PC-3 (cell line): Measurements from ENCODE around the gene F2RL3. TPM values are rescaled to one million over a fixed set of nuclear protein-coding genes. Genes with fewer than 3 reads are reported as not detected.
"Not testable (repeated sequence)": the region's sequence is repeated elsewhere in the genome, so short reads cannot be mapped to it uniquely, and the experiment has no call there.

Experiments
- ATAC-seq: fragments of 200-7000 bp; cut with Tn5 transposase; 2 replicates; pipeline ENCODE4 v1.9.1; 2020; ENCODE audit warnings: mild to moderate bottlenecking, moderate library complexity
- BruUV-seq: library from RNA; stranded (reverse); fragments of 400-500 nt; replicated peaks from 2 replicates; lab custom pipeline; 2021; lab: Mats Ljungman, UMichigan
- CTCF ChIA-PET: fragments of 300-600 bp; sonication (Branson Sonifier 250); formaldehyde crosslinking; loops from one replicate; lab custom pipeline; 2022; ENCODE audit warnings: antibody characterized with exemption; lab: Charles Lee
- POLR2A ChIA-PET: fragments of 300-600 bp; sonication (Branson Sonifier 250); formaldehyde crosslinking; loops from one replicate; lab custom pipeline; 2022; ENCODE audit warnings: antibody characterized with exemption; ENCODE audit not compliant: unreplicated experiment; lab: Charles Lee
- DNase-seq: peaks from one replicate; pipeline ENCODE4 v3.0.0-alpha.2; 2015
- H2AFZ ChIP-seq: fragments of 300-600 bp; sonication (generic); 2 replicates; pipeline ENCODE4 v1.6.0; 2016; ENCODE audit warnings: antibody characterized with exemption, low read length
- H3F3A ChIP-seq: fragments of 300-600 bp; sonication (generic); one replicate; pipeline ENCODE4 v1.6.0; 2017; ENCODE audit warnings: antibody characterized with exemption, low read length, control low read depth, mild to moderate bottlenecking; ENCODE audit not compliant: unreplicated experiment
- H3K27ac ChIP-seq: fragments of 300-600 bp; sonication (generic); 2 replicates; pipeline ENCODE4 v1.5.1; 2016; ENCODE audit warnings: mild to moderate bottlenecking, low read length
- H3K27me3 ChIP-seq: fragments of 300-600 bp; sonication (generic); 2 replicates; pipeline ENCODE4 v1.6.1; 2016; ENCODE audit warnings: low read length, mixed read lengths
- H3K36me3 ChIP-seq: fragments of 300-600 bp; sonication (generic); 2 replicates; pipeline ENCODE4 v1.6.1; 2016; ENCODE audit warnings: low read depth, mixed run types, low read length, mixed read lengths
- H3K4me1 ChIP-seq: fragments of 300-600 bp; sonication (generic); 2 replicates; pipeline ENCODE4 v1.5.1; 2016; ENCODE audit warnings: low read length; ENCODE audit not compliant: insufficient read depth
- H3K4me2 ChIP-seq: fragments of 300-600 bp; sonication (generic); 2 replicates; pipeline ENCODE4 v1.6.0; 2016; ENCODE audit warnings: low read length
- H3K4me3 ChIP-seq: fragments of 300-600 bp; sonication (generic); 2 replicates; pipeline ENCODE4 v1.5.1; 2016; ENCODE audit warnings: mild to moderate bottlenecking, low read length, mixed read lengths
- H3K79me2 ChIP-seq: fragments of 300-600 bp; sonication (generic); 2 replicates; pipeline ENCODE4 v1.6.1; 2017; ENCODE audit warnings: low read length, mixed read lengths
- H3K9ac ChIP-seq: fragments of 300-600 bp; sonication (generic); 2 replicates; pipeline ENCODE4 v1.6.0; 2016; ENCODE audit warnings: mild to moderate bottlenecking, low read length
- H3K9me2 ChIP-seq: fragments of 300-600 bp; sonication (generic); replicated peaks from 2 replicates; pipeline ENCODE4 v1.6.1; 2016; ENCODE audit warnings: mixed run types, low read length, mixed read lengths
- H3K9me3 ChIP-seq: fragments of 300-600 bp; sonication (generic); 2 replicates; pipeline ENCODE4 v1.6.1; 2016; ENCODE audit warnings: low read length, mixed read lengths
- H4K20me1 ChIP-seq: fragments of 300-600 bp; sonication (generic); 2 replicates; pipeline ENCODE4 v1.6.1; 2016; ENCODE audit warnings: low read length, mixed read lengths
- EZH2 ChIP-seq: fragments of 300-600 bp; sonication (generic); IDR thresholded peaks from one replicate; pipeline ENCODE4 v1.6.1; 2017; ENCODE audit warnings: antibody characterized with exemption, mild to moderate bottlenecking, low read length; ENCODE audit not compliant: unreplicated experiment
- EZH2phosphoT487 ChIP-seq: fragments of 300-600 bp; sonication (generic); IDR thresholded peaks from 2 replicates; pipeline ENCODE4 v1.6.1; 2018; ENCODE audit warnings: mild to moderate bottlenecking, antibody characterized with exemption, low read length, borderline replicate concordance
- intact Hi-C: fragments of 100-400 bp; cut with micrococcal nuclease; formaldehyde crosslinking; loops from 2 replicates; pipeline ENCODE4 v1.9.0; 2023
- total RNA-seq: library from RNA; depleted of rRNA; stranded (reverse); fragments of >200 nt; gene quantifications from 2 replicates; pipeline ENCODE4 v1.2.3, GENCODE V29; 2014
- TF ChIP-seq, protein P1 (sequence below): fragments of 300-600 bp; sonication (generic); conservative IDR thresholded peaks from 2 replicates; pipeline ENCODE4 v1.5.1; 2017; ENCODE audit warnings: antibody characterized with exemption, low read depth, mild to moderate bottlenecking, low read length

F2RL3 gene
- total RNA-seq, 1 experiment from 2014 or later: 0.07 TPM

GRCh38 chr19:16872728-16873127 lies 16.1 kb upstream of the F2RL3 start:
- TF ChIP-seq, protein P1, sequence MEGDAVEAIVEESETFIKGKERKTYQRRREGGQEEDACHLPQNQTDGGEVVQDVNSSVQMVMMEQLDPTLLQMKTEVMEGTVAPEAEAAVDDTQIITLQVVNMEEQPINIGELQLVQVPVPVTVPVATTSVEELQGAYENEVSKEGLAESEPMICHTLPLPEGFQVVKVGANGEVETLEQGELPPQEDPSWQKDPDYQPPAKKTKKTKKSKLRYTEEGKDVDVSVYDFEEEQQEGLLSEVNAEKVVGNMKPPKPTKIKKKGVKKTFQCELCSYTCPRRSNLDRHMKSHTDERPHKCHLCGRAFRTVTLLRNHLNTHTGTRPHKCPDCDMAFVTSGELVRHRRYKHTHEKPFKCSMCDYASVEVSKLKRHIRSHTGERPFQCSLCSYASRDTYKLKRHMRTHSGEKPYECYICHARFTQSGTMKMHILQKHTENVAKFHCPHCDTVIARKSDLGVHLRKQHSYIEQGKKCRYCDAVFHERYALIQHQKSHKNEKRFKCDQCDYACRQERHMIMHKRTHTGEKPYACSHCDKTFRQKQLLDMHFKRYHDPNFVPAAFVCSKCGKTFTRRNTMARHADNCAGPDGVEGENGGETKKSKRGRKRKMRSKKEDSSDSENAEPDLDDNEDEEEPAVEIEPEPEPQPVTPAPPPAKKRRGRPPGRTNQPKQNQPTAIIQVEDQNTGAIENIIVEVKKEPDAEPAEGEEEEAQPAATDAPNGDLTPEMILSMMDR: no peak
- TF ChIP-seq EZH2phosphoT487 (no peak), EZH2 (no peak)
- intact Hi-C loops: no loop called here
- no peaks in the 10 kb centered on the region for H3K9me3 ChIP-seq
- H3K36me3 ChIP-seq: peaks cover 42% of the 10 kb centered on the region
- H4K20me1 ChIP-seq: no peaks in the 10 kb centered on the region
- H2AFZ ChIP-seq: no peak overlapping the region
- H3K4me2 ChIP-seq: no peak overlapping the region
- DNase-seq (no peak), ATAC-seq (no peak)
- H3F3A ChIP-seq: no peaks in the 10 kb centered on the region
- ChIA-PET CTCF (no interaction called here), POLR2A (no interaction called here)
- no peaks in the 10 kb centered on the region for H3K27me3 ChIP-seq
- H3K79me2 ChIP-seq: peaks cover 16% of the 10 kb centered on the region
- no peak overlapping the region for H3K27ac ChIP-seq
- no peak overlapping the region for H3K4me3 ChIP-seq
- no peak overlapping the region for H3K9ac ChIP-seq
- H3K4me1 ChIP-seq: peaks cover 9% of the 10 kb centered on the region
- H3K9me2 ChIP-seq: no peaks in the 10 kb centered on the region
- no TSS peak for BruUV-seq

GRCh38 chr19:16873594-16873993 lies 15.2 kb upstream of the F2RL3 start:
- H2AFZ ChIP-seq: no peak overlapping the region
- H3K4me2 ChIP-seq: no peak overlapping the region
- peaks cover 16% of the 10 kb centered on the region for H3K79me2 ChIP-seq
- H3K4me1 ChIP-seq: peaks cover 9% of the 10 kb centered on the region
- H3F3A ChIP-seq: no peaks in the 10 kb centered on the region
- H4K20me1 ChIP-seq: no peaks in the 10 kb centered on the region
- no peak overlapping the region for H3K9ac ChIP-seq
- POLR2A ChIA-PET: no interaction called here
- BruUV-seq: no TSS peak
- no peaks in the 10 kb centered on the region for H3K9me3 ChIP-seq
- H3K27me3 ChIP-seq: no peaks in the 10 kb centered on the region
- DNase-seq (no peak), ATAC-seq (no peak)
- TF ChIP-seq, protein P1: no peak
- TF ChIP-seq EZH2 (no peak), EZH2phosphoT487 (no peak)
- CTCF ChIA-PET: interaction anchor here (0.6 kb wide), 2 partner anchors 24 to 26 kb away, joined by 3 to 4 read pairs; no protein-coding TSS in a partner anchor
- H3K36me3 ChIP-seq: peaks cover 47% of the 10 kb centered on the region
- intact Hi-C loops: no loop called here
- H3K4me3 ChIP-seq: no peak overlapping the region
- H3K9me2 ChIP-seq: no peaks in the 10 kb centered on the region
- no peak overlapping the region for H3K27ac ChIP-seq

- no peak overlapping the region for H3K4me3 ChIP-seq
- H3K9me2 ChIP-seq: no peaks in the 10 kb centered on the region
- H3K4me1 ChIP-seq: peaks cover 9% of the 10 kb centered on the region
- intact Hi-C loops: no loop called here
- ATAC-seq (no peak), DNase-seq (no peak)
- ChIA-PET CTCF (interaction anchor here (0.6 kb wide), 1 partner anchor 25 kb away, joined by 4 read pairs; no protein-coding TSS in a partner anchor), POLR2A (no interaction called here)
- no peaks in the 10 kb centered on the region for H3K27me3 ChIP-seq
- H3K27ac ChIP-seq: peak overlapping the region; percentile 5; the same call in 1 of the 2 replicates
- peaks cover 16% of the 10 kb centered on the region for H3K79me2 ChIP-seq
- no peak overlapping the region for H2AFZ ChIP-seq
- BruUV-seq: no TSS peak
- H3K9me3 ChIP-seq: no peaks in the 10 kb centered on the region
- H3K9ac ChIP-seq: no peak overlapping the region
- no peak overlapping the region for H3K4me2 ChIP-seq
- H3F3A ChIP-seq: no peaks in the 10 kb centered on the region
- H3K36me3 ChIP-seq: peaks cover 56% of the 10 kb centered on the region
- TF ChIP-seq EZH2: no peak
- TF ChIP-seq, protein P1: no peak
- no peak for TF ChIP-seq EZH2phosphoT487
- H4K20me1 ChIP-seq: no peaks in the 10 kb centered on the region
Measured at GRCh38 chr19:16874250-16874977, 14.4 kb upstream of the F2RL3 start.

- DNase-seq, H3K4me2 ChIP-seq, H3K9me3 ChIP-seq, intact Hi-C loops, H3K27me3 ChIP-seq, H4K20me1 ChIP-seq, H3K4me1 ChIP-seq, CTCF ChIA-PET, H2AFZ ChIP-seq, H3K9ac ChIP-seq, H3F3A ChIP-seq, H3K4me3 ChIP-seq, BruUV-seq, H3K9me2 ChIP-seq, ATAC-seq, POLR2A ChIA-PET: not testable (repeated sequence)
- Histone ChIP-seq H3K79me2 (peaks cover 16% of the 10 kb centered on the region), H3K36me3 (peaks cover 61% of the 10 kb centered on the region), H3K27ac (peak overlapping the region; percentile 5; the same call in 1 of the 2 replicates)
Measured at GRCh38 chr19:16874978-16875299, 13.9 kb upstream of the F2RL3 start.
